OCI-LY1 (cell line): ENCODE data around the gene SNRNP70.
"Not testable (repeated sequence)": the region's sequence is repeated elsewhere in the genome, so short reads cannot be mapped to it uniquely, and the experiment has no call there.

Experiments
- H2AFZ ChIP-seq: fragments of 200-600 bp; sonication (generic), shearing (Covaris generic); 2 replicates; pipeline ENCODE4 v1.6.0; 2014; ENCODE audit warnings: antibody characterized with exemption, mild to moderate bottlenecking, low read length
- H3F3A ChIP-seq: fragments of 200-600 bp; sonication (generic), shearing (Covaris generic); 2 replicates; pipeline ENCODE4 v1.6.0; 2014; ENCODE audit warnings: mild to moderate bottlenecking, antibody characterized with exemption, low read length, moderate library complexity; ENCODE audit not compliant: insufficient read depth
- H3K27ac ChIP-seq: fragments of 200-600 bp; sonication (generic); 2 replicates; pipeline ENCODE4 v1.5.1; 2014; ENCODE audit warnings: low read length, mixed run types, mild to moderate bottlenecking, low read depth; ENCODE audit not compliant: poor library complexity, severe bottlenecking
- H3K27me3 ChIP-seq: fragments of 200-600 bp; sonication (generic); 2 replicates; pipeline ENCODE4 v1.6.0; 2014; ENCODE audit warnings: antibody characterized with exemption, mild to moderate bottlenecking, low read length, moderate library complexity; ENCODE audit not compliant: insufficient read depth
- H3K36me3 ChIP-seq: fragments of 200-600 bp; sonication (generic); 2 replicates; pipeline ENCODE4 v1.6.1; 2014; ENCODE audit warnings: mild to moderate bottlenecking, antibody characterized with exemption, low read length, moderate library complexity, mixed read lengths; ENCODE audit not compliant: insufficient read depth
- H3K4me1 ChIP-seq: fragments of 200-600 bp; sonication (generic); 2 replicates; pipeline ENCODE4 v1.5.1; 2014; ENCODE audit warnings: mild to moderate bottlenecking, low read length, moderate library complexity; ENCODE audit not compliant: insufficient read depth, severe bottlenecking
- H3K4me2 ChIP-seq: fragments of 200-600 bp; sonication (generic), shearing (Covaris generic); 2 replicates; pipeline ENCODE4 v1.6.1; 2014; ENCODE audit warnings: low read length
- H3K4me3 ChIP-seq: fragments of 200-600 bp; sonication (generic); 2 replicates; pipeline ENCODE4 v1.5.1; 2014; ENCODE audit warnings: low read length, low read depth, mild to moderate bottlenecking, mixed read lengths; ENCODE audit not compliant: poor library complexity, severe bottlenecking
- H3K79me2 ChIP-seq: fragments of 200-600 bp; shearing (Covaris generic); 2 replicates; pipeline ENCODE4 v1.6.1; 2016; ENCODE audit warnings: mixed run types, low read length, mixed read lengths; ENCODE audit not compliant: insufficient read depth
- H3K9ac ChIP-seq: fragments of 200-600 bp; sonication (generic), shearing (Covaris generic); 2 replicates; pipeline ENCODE4 v1.6.1; 2014; ENCODE audit warnings: mild to moderate bottlenecking, low read length, mixed read lengths
- H3K9me2 ChIP-seq: fragments of 200-600 bp; sonication (generic), shearing (Covaris generic); 2 replicates; pipeline ENCODE4 v1.6.1; 2014; ENCODE audit warnings: low read depth, mild to moderate bottlenecking, low read length, mixed read lengths
- H3K9me3 ChIP-seq: fragments of 200-600 bp; shearing (Covaris generic); 2 replicates; pipeline ENCODE4 v1.6.1; 2014; ENCODE audit warnings: low read length, mixed read lengths
- H4K20me1 ChIP-seq: fragments of 200-600 bp; sonication (generic), shearing (Covaris generic); 2 replicates; pipeline ENCODE4 v1.6.0; 2016; ENCODE audit warnings: mild to moderate bottlenecking, low read length; ENCODE audit not compliant: insufficient read depth
- EZH2 ChIP-seq: fragments of 200-600 bp; sonication (generic), shearing (Covaris generic); IDR thresholded peaks from 2 replicates; pipeline ENCODE4 v1.8.0; 2017; ENCODE audit warnings: borderline replicate concordance, mixed run types, mild to moderate bottlenecking, antibody characterized with exemption, low read length, moderate library complexity, mixed read lengths
- TF ChIP-seq, protein P1 (sequence below): fragments of 200-600 bp; sonication (generic), shearing (Covaris generic); IDR thresholded peaks from 2 replicates; pipeline ENCODE4 v1.5.1; 2017; ENCODE audit warnings: mild to moderate bottlenecking, antibody characterized with exemption, low read length, moderate library complexity, mixed read lengths

Gene SNRNP70

DNA sequence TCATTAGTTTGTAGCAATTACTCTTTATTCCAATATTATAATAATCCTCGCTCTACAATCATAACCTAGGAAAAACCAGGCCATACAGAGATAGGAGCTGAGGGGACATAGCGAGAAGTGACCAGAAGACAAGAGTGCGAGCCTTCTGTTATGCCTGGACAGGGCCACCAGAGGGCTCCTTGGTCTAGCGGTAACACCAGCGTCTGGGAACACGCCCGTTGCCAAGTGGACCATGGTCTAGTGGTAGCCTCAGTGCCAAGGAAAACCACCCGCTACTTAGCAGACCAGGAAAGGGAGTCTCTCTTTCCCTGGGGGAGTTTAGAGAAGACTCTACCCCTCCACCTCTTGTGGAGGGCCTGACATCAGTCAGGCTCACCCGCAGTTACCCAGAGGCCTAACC, 10.4 kb upstream of the SNRNP70 start:
- TF ChIP-seq, protein P1, sequence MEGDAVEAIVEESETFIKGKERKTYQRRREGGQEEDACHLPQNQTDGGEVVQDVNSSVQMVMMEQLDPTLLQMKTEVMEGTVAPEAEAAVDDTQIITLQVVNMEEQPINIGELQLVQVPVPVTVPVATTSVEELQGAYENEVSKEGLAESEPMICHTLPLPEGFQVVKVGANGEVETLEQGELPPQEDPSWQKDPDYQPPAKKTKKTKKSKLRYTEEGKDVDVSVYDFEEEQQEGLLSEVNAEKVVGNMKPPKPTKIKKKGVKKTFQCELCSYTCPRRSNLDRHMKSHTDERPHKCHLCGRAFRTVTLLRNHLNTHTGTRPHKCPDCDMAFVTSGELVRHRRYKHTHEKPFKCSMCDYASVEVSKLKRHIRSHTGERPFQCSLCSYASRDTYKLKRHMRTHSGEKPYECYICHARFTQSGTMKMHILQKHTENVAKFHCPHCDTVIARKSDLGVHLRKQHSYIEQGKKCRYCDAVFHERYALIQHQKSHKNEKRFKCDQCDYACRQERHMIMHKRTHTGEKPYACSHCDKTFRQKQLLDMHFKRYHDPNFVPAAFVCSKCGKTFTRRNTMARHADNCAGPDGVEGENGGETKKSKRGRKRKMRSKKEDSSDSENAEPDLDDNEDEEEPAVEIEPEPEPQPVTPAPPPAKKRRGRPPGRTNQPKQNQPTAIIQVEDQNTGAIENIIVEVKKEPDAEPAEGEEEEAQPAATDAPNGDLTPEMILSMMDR, result peak; percentile 34
- H3K9me2 ChIP-seq, H4K20me1 ChIP-seq, H3K79me2 ChIP-seq, H3K4me3 ChIP-seq, H3F3A ChIP-seq, H3K27ac ChIP-seq, H3K4me2 ChIP-seq, H3K4me1 ChIP-seq, H3K27me3 ChIP-seq, H3K9ac ChIP-seq, H3K36me3 ChIP-seq, H2AFZ ChIP-seq, H3K9me3 ChIP-seq: not testable (repeated sequence)

- Histone ChIP-seq H3K9me2 (no peaks in the 10 kb centered on the region), H3K9me3 (no peaks in the 10 kb centered on the region), H3K27me3 (peaks cover 3% of the 10 kb centered on the region; the same call in 1 of the 2 replicates), H4K20me1 (no peaks in the 10 kb centered on the region), H3F3A (no peaks in the 10 kb centered on the region), H3K4me3 (no peak overlapping the region), H3K36me3 (no peaks in the 10 kb centered on the region), H3K9ac (no peak overlapping the region), H3K27ac (no peak overlapping the region), H3K4me2 (no peak overlapping the region), H3K4me1 (peaks cover 5% of the 10 kb centered on the region), H3K79me2 (no peaks in the 10 kb centered on the region), H2AFZ (no peak overlapping the region)
- TF ChIP-seq EZH2, result no peak
- TF ChIP-seq, protein P1, result no peak
Measured at GRCh38 chr19:49080392-49080791, 4.9 kb upstream of the SNRNP70 start.

- peaks cover 7% of the 10 kb centered on the region for H3K4me1 ChIP-seq
- H3K9me3 ChIP-seq, result no peaks in the 10 kb centered on the region
- peaks cover 8% of the 10 kb centered on the region for H3K79me2 ChIP-seq
- H3F3A ChIP-seq, result no peaks in the 10 kb centered on the region
- no peaks in the 10 kb centered on the region for H3K9me2 ChIP-seq
- H3K27ac ChIP-seq, result no peak overlapping the region
- no peak overlapping the region for H3K4me3 ChIP-seq
- H3K27me3 ChIP-seq, result peaks cover 3% of the 10 kb centered on the region; the same call in 1 of the 2 replicates
- no peak overlapping the region for H2AFZ ChIP-seq
- TF ChIP-seq, protein P1, result no peak
- TF ChIP-seq EZH2, result no peak
- H3K9ac ChIP-seq, result no peak overlapping the region
- H3K36me3 ChIP-seq, result peaks cover 6% of the 10 kb centered on the region
- no peak overlapping the region for H3K4me2 ChIP-seq
- H4K20me1 ChIP-seq, result peaks cover 5% of the 10 kb centered on the region; the same call in 1 of the 2 replicates
Measured at GRCh38 chr19:49081273-49081672, 4.0 kb upstream of the SNRNP70 start.
